ENCODE measurements around the gene FN1.

- TF ChIP-seq CTCF (IDR thresholded peaks at IDR 0.05; ENCODE audit: control extremely low read depth in 1 of 3, insufficient read depth in 1 of 3, low read depth in 1 of 3, low read length in 3 of 3) = no peak
- no peak for TF ChIP-seq SP4 (IDR thresholded peaks at IDR 0.05; ENCODE audit: low read length)
- TF ChIP-seq POLR2AphosphoS5 (IDR thresholded peaks at IDR 0.05; ENCODE audit: low read depth, low read length) = no peak
- TF ChIP-seq ATF2 (IDR thresholded peaks at IDR 0.05; ENCODE audit: low read length) = no peak
- TF ChIP-seq USF2 (IDR thresholded peaks at IDR 0.05; ENCODE audit: low read length) = no peak
- TF ChIP-seq CREB1 (IDR thresholded peaks at IDR 0.05) = no peak
- no peak for TF ChIP-seq ZNF274 (IDR thresholded peaks at IDR 0.05; ENCODE audit: borderline replicate concordance, extremely low read depth, low read length)
- TF ChIP-seq RXRA (IDR thresholded peaks at IDR 0.05; ENCODE audit: insufficient read depth, low read depth, low read length) = no peak
- TF ChIP-seq EGR1 (IDR thresholded peaks at IDR 0.05; ENCODE audit: borderline replicate concordance, low read depth, low read length) = no peak
- TF ChIP-seq PHF8 (conservative IDR thresholded peaks at IDR 0.05; ENCODE audit: low read depth, low read length) = no peak
- no peak for TF ChIP-seq HDAC2 (IDR thresholded peaks at IDR 0.05; ENCODE audit: borderline replicate concordance in 1 of 2, low read depth in 2 of 2, low read length in 2 of 2)
- TF ChIP-seq EZH2 (IDR thresholded peaks at IDR 0.05; ENCODE audit: low read depth, low read length, severe bottlenecking) = no peak
- no peak for TF ChIP-seq MAFK (IDR thresholded peaks at IDR 0.05; ENCODE audit: low read depth, low read length)
Measured at GRCh38 chr2:215378045-215378444, 57.8 kb downstream of the FN1 start.
